HG03097 (cell line): ENCODE data around the gene BCAR3.

ENCODE experiments used
- ATAC-seq: cut with Tn5 transposase; IDR thresholded peaks from one replicate; pipeline ENCODE4 v1.9.1; 2021; ENCODE audit not compliant: unreplicated experiment, low FRiP score

The BCAR3 gene

DNA sequence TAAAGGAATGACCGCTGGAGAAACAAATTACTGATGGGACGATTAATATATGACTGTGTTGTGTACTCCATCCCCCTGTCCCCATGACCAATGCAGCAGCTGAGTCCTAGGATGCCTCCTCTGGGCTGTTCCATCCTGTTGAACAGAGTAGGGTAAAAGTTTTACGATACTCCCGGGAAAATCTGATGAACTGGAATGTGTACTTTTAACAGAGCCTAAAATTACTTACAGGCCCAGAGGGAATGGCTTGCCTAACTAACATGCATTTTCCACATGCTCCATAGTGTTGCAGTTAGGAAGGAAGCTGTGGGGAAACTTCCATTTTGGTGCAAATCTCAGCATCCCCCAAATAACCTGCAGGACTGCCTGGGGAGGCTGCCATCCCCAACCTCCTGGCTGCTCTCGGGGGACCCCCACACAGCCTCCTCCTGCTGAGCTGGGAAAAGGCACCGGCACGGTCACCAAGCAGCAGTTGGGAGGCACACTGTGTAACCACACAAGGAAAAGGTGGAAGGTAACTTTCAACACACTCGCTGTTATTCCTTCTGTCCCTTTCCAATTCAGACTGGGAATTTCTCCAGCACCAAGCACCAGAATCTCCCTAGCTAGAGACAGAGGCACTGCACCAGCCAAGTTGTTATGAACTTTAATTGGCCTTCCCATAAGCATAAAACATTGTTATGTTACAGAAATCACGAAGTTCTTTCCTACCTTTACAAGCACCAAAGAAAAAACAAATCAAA lies 97.2 kb downstream of the BCAR3 start:
- no peak for ATAC-seq

DNA sequence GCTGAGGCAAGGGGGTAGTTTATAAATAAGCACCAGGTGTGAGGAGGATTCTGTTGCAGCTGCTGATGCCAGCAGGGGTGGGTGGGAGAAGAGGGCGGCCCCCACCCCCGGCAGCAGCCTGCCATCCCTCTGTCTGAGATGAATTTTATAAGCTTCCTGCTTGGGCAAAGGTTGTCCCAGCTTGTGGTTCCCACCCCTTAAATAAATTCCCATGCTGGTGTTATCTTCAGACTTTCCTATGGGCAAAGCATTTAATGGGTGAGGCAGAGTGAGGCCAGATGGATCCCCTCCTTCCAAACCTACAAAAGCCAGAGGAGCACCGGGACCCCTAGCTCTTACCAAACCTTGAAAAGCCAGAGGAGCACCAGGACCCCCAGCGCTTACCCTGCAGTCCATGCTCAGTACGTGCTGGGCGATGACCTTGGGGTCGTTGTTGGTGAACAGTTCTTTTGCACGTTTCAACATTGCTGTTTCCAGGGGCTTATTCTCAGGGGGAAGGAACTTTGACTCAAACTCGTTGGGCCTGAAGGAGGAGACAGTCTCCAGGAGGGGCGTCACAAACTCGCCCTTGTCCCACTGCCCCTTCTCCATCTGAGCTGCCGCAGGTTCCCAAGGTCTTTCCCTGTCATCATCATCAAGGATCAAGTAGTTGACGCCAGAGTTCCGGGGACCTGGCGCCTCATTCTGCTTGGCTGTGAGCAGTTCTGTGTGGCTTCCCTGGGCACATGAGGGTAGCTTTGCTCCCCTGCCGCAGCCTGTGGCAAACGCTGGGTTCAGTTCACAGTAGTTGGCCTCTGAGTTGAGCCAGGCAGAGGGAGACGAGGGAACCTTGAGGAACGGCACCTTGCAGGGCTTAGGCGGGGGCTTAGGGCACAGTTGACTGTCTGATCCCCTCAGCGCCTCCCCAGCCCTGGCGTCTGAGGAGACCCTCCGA lies 99.5 kb downstream of the BCAR3 start:
- no peak for ATAC-seq

DNA sequence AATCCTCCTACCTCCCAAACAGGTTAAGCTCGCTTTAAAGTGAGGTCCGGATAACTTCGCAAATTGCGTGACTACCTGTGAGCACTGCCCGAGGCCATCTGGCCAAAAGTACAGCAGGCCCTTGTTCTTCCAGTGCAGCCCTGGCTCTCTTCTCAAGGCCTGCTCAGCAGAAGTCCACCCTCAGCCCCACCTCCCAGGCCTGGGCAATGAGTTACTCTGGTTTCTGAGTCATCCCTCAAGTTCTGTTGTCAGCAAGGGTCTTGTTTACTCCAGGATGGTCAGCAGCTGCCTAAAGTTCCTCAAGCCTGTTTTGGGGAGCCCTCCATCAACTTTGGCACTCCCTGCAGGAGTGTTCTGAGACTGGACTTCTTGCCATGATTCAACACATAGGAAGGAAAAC lies 101.7 kb downstream of the BCAR3 start:
- no peak for ATAC-seq

DNA sequence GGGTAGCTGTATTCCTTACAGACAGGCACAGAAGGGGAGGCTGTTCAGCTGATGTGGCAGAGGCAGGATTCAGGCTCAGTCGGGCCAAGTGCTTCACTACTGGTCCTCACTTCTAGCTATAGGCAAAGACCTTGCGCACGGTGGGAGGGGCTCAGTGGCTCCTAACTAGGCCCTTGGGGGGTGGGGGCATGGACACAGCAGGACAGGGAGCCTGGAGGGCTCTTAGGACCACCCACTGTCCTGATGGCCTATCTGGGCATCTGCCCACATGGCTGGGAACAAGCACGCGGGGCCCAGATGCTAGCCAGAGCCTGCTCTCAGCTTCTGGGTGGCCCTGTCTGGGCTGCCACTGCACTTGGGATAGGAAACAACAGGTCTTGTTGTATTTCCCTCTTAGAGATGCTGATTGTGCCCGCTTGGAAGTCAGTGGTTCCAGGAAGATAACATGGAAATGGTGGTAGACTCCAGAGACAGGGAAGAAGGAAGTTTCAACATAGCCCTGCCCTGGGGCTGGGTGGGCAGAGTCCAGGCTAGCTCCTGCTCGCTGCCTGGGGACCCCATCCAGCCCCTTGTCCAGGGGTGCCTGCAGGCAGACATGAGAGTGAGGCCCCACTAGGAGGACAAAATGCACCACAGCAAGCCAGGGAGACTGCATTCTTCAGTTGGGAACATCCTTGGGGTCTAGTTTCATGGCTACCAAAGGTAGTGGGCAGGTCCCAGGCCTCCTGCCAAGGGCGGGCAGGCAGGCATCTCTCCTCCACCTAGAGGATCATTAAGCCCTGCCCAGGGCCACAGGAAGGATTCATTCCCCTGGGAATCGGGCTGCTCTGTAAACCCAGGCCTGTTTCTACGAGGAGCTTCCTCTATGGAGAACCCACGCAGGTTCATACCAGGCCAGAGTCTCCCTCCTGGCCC lies 102.5 kb downstream of the BCAR3 start:
- ATAC-seq, result no peak

DNA sequence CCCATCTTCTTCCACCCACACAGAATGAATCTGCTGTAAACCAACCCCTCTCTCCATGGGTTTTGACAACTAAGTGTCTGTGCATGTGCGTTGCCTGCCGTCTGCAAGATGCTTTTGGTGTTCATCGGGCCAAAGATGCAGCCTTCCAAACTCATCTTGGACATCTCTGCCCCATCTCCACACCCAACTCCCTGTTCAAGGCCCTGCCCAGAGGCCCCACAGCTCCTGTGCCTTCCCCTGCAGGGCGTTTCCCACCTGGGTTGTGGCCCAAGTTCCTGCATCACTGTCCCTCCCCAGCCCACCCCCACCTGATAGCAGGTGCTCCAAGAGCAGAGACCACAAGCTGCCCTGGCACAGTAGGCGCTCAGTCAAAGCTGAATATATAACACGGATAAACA lies 103.2 kb downstream of the BCAR3 start:
- no peak for ATAC-seq

DNA sequence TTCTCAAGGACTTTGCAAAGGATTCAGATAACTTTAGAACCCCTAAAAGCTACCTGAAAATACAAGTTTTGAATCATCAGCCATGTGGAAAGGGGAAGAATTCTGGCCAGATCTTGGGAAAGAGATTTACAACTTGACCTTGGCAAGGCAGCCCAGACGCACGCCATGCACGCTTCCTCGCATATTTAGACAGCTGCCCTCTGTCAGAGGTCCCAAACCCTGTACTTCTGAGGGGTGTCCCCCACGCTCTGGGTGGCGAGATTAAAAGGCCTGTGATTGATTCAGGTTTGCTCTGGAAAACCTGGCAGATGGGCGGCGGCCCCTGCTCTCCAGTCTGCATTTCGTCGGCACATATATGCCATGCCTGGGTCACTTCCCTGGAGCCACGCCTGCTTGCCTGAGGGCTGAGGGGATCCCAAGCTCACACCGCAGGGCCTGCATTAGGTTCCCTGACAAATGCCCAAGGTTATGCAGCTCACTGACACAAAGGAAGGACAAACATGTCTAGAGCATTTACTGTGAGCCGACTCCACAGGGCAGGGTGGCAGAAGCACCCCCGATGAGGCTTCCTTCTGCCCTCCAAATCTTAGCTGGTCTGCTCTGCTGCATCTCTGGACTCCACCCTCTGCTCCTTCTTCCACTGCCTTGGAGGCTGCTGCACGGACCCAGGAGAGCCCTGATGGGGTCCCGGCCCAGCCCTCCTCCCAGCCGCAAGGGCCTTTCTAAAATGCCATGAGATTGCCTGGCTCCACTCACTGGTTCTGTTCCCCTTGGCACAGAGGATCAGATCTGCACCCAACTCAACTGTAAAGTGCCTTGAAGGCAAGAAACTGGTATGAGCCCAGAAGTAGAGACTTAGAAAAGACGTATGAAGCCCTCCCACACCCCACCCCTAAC lies 103.9 kb downstream of the BCAR3 start:
- no peak for ATAC-seq

DNA sequence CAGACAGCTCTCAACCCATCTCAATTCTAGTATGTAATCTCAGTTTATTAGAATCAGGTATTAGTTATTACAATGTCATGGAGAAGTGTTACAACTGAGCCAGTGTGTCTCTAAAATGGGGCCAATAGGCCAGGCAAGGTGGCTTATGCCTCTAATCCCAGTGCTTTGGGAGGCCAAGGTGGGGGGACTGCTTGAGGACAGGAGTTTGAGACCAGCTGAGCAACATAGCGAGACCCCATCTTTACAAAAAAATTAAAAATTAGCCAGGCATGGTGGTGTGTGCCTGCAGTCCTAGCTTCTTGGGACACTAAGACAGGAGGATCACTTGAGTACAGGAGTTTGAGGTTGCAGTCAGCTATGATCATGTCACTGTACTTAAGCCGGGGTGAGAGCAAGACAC lies 104.9 kb downstream of the BCAR3 start:
- ATAC-seq, result no peak

DNA sequence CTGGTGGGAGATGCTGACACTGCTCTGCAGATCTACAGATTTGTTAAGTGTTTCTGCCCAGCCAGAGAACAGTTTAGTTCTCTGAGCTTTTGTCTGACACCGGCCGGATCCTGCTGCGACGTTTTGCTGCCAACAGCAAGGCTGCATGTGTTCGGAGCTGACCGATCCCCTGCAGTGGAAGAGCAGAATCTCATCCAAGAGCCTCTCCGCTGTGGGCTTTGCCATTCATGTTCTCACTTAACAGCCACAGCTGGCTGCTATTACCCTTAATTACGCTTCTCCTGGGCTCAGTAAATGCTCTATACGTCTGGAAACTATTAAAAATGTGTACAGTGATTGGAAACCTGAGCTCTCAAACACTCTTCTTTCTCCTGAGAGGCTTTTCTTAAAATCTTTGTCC lies 105.3 kb downstream of the BCAR3 start:
- no peak for ATAC-seq

DNA sequence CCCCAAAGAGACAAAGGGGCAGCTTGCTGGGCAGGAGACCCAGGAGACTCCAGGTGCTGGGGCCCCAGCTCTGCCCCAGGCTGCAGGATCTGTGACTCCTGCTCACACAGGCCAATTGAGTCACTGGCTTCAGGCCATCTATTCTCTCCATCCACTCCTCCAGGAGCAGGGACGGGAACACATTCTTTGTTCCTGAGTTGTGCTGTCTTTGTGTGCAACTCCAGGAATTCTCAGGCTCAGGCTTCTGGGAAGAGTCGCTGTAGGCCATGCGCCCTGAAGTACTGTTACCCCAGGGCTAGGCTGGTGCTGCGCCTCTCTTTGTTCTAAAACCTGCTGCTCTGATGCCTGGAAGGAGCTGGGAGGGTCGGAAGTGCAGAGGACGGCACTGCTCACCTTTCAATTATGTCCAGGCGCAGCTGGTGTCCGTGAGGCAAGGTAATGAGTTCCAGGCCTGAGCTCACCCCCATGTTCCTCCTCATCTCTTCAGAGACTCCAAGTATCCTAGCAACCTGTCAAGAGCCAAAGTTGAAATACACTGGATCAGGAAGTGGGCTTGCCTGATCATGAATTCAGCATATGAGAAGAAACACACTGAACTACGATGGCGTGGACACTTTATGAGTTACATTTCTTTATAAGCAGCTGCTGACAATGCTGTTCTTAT lies 105.9 kb downstream of the BCAR3 start:
- ATAC-seq, result no peak

DNA sequence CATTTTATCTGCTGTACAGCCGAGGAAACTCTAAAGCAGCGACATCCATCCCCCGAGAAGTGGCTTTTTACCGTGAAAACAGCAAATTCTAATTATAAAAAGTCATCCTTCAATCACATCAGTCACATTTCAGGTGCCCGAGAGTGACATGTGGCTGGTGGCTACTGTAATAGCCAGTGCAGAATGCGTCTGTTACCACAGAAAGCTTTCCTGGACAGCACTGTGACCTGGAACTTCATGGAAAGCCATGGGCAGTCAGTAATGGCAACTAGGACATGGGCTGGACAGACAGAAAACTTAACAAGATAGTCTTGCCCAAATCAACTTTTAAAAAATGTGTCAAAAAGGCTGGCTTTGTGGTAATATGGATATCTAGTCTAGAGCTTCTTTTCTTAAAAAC lies 106.6 kb downstream of the BCAR3 start:
- no peak for ATAC-seq

DNA sequence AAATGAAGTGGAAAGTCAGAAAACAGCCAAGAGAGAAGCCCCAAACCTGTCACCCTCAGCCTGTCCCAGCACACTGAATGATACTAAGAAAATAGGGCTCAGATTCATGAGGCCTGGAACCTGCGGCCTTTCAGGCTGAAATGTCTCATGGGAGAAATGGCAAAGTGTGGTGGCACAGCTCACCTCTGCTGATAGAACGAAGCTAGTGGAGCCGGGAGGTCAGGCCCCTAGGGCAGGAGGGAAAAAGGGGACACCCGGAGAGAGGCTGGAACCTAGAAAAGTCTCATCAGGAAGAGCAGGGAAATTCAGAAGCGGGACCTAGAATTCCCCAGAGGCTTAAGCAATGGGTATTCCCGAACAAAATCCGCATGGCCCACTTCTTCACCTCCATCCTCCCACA lies 107.1 kb downstream of the BCAR3 start:
- no peak for ATAC-seq

DNA sequence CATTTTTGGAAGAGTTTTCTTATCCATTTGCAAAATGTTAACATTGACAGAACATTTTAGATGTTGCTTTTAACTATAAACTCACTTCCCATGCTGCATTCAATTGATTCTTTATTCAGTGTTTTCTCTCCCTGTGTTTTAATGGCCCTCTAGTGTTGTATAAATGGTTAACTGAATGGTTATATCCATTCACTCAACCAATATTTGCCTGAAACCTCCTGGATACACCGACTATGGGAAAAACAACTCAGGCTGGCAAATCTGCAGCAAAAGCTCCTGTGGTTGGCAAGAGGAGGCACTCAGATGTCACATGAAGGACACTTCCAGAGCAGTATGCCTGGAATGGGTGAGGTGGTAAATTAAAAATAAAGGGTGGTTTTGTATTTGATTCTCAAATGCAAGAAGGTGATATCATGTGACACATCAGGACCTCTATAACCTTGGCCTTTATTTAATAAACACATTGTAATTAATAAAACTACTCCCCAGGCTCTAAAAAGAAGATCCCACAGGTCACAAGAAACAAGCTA lies 107.6 kb downstream of the BCAR3 start:
- no peak for ATAC-seq

DNA sequence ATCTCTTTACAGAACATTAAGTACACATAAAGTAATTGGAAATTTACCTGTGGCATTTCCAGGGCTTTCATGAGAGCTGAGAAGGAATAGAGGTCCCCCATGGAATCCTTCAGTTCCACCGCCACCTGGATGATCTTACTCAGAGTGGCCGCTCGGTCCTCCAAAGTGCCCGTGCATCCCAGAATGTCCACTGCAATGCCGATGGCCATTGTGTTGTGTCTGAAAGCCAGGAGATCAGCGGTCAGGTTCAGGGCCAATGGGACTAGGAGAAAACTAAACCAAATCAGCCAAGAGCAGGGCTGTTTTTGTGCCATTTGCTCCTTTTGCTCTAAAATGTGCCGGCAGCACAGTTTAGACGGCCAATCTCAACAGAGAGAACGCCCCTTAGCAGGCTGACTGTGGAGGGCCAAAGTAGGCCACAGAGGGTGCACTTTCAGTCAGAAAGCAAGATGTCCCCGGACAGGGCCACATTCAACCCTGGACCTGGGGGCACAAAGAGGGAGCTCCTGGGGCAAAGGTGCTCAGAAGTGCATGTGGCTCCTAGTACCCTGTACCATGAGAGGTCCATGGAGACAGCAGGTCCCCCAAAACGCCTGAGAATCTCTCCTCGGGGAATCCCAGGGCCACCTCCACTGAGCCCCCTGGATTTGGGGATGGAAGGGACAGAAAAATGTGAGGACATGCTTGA lies 109.9 kb downstream of the BCAR3 start:
- no peak for ATAC-seq

DNA sequence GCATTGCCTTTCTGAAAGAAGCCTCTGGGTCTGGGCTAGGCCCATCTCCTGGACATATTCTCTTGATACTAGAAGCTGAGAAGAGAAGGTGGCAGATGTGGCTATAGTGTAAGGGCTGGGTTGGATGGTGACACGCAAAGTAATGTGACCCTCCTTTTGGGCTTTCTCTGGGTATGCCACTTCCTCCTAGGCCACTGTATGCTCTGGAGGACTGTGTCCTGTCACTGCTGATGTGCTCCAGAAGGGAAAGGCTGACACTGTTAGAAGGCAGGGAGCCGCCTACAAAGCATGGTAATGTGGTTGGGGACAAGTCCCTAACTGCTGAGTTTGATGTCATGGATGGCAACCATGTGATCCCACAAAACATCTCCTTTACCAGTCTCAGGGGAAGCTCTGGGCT lies 112.1 kb downstream of the BCAR3 start:
- no peak for ATAC-seq

DNA sequence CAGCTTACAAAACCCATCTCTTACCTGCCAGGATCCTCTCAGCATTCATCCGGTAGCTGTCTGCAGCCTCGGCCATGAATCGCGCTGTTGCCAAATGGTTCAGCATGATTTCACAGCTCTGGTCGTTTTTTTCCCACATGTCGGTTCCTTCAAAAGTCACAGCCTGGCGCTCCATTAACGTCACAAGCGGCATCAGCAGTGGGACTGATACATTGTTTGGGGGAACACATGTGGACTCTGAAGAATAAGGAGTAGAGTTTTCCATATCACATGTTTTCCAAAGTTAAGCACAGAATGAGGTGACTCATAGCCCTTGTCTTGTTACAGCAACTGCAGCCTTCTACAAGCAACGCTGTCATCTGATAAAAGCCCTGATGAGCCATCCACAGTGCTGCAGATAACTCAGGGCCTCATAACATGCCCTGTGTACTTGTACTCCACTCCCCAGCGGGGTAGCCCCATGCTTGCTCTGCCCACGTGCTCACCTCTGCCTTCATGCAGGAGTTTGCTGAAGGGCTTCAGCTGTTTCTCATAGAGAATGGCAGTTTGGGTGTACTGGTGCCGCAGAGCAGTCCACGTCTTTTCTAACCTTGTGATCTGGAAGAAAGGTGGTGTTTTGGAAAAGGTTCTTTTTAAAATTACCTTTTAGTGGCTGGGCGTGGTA lies 114.2 kb downstream of the BCAR3 start:
- ATAC-seq, result no peak

DNA sequence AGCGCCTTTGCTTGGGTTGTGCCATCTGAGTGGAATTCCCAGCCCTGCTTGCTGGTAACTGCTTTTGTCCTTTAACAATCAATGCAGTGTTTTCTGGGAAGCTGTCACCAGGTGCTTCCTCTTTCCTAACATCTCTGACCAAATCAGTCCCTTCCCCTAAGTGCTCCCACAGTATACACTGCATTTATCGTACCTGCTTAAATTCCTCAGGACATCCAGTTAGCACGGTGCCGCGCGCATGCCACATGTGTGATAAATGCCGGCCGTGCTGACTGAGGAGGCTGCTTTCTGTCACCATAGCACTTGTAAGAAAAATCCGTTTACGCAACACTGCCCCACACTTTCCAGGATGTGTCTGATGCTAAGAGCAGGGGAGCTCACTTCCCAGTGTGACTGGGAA lies 115.4 kb downstream of the BCAR3 start:
- ATAC-seq, result no peak

DNA sequence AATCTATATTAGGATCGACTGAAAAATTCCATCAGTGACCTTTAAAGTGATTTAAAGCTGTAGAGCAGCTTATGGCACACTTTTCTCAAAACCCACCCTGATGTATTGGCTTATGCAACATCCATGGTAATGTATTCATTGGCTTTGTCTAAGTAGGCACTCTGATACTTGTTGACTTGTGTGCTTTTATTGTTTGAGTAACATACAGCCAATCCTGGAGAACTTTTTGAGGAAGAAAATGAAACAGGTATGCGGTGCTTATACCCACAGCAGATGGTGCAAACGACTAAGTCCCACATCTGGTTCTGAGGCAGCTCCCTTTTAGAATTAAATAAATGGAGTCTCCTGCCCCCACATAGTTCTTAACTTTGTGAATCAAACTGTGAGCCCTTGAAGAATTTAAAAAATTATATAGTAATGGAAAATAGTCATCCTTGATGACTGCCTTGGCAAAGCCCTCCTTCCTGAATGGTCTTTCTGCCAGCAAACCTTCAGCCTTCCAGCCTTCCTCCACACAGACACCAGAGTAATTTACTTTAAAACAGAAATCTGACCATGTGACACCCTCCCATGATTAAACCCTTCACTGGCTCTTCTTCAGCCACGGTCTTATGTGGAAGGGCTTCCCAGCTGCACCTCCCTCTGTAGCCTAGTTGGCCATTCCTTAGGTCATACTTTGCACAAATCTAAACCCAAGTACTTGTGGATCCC lies 116.0 kb downstream of the BCAR3 start:
- no peak for ATAC-seq
